Epithelial cell of proximal tubule (primary cell): ENCODE data around the gene RSPH1. TPM values are rescaled to one million over a fixed set of nuclear protein-coding genes. Genes with fewer than 3 reads are reported as not detected.
A peak's percentile ranks its signal among the peaks of the same experiment; 100 is the strongest.

Experiments
- DNase-seq: peaks from one replicate; pipeline ENCODE4 v3.0.0-alpha.2; 2011; ENCODE audit warnings: low read depth
- H3K4me3 ChIP-seq: 2 replicates; pipeline ENCODE4 v1.5.1; 2011; ENCODE audit warnings: low read depth, mild to moderate bottlenecking, low read length
- CTCF ChIP-seq: conservative IDR thresholded peaks from 2 replicates; pipeline ENCODE4 v1.5.1; 2012; ENCODE audit warnings: low read depth, mild to moderate bottlenecking, low read length
- total RNA-seq: library from RNA; depleted of rRNA; stranded (reverse); fragments of >200 nt; gene quantifications from 2 replicates; pipeline ENCODE4 v1.2.3, GENCODE V29; 2015

Gene RSPH1
- total RNA-seq, 1 donor from 2014 or later, result 1.8 TPM

DNA sequence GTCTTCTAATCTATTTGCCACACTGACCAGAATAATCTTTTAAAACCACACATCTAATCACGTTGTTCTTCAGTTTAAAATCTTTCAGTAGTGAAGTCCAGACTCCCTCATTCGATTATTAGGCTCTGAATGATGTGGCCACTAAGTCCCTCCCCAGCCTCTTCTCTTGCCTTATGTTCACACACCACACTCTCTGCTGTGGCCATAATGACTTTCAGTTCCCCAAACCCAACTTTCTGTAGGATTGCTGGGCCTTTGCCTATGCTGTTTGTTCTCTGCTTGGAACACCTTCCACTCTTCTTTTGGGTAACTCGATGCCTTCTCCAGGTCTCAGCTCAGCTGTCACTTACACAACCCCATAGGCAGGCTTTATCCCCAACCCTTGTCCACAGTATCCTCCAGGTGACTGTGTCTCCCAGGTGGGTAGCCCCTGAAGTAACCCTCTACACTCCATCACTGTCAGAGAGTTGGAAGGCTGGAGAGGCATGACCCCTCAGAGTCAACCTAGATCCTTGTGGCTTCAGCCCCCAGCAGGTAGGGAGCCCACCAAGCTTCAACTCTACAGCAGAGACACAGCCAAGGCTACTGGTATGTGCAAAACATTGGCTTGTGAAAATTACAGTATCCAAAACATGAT, 9.2 kb upstream of the RSPH1 start:
- DNase-seq, result no peak
- no peak for TF ChIP-seq CTCF

DNA sequence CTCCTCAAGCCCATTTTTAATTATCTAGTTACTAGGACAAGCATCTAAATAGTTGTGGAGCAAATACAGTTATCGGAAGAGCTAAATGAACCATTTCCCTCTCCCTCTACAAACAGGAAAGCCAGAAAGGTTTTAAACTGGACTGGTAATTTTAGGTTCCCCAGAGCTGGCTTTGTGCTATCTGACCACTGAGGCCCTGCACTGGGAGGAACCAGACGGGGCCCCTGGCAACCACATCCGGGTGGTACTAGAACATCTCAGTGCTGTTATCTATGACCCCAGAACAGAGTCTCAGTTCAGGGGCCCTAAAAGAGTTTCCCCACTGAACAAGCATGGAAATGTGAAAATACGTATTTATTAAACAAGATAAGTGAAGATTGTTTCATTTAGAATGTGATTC, 7.7 kb upstream of the RSPH1 start:
- no peak for DNase-seq
- no peak for TF ChIP-seq CTCF
- H3K4me3 ChIP-seq, result no peak overlapping the region

More for the DNA sequence above, 9.2 kb upstream of the RSPH1 start:
- no peak overlapping the region for H3K4me3 ChIP-seq

GRCh38 chr21:42500736-42501135, 4.7 kb upstream of the RSPH1 start:
- DNase-seq, result no peak
- no peak for TF ChIP-seq CTCF
- no peak overlapping the region for H3K4me3 ChIP-seq

DNA sequence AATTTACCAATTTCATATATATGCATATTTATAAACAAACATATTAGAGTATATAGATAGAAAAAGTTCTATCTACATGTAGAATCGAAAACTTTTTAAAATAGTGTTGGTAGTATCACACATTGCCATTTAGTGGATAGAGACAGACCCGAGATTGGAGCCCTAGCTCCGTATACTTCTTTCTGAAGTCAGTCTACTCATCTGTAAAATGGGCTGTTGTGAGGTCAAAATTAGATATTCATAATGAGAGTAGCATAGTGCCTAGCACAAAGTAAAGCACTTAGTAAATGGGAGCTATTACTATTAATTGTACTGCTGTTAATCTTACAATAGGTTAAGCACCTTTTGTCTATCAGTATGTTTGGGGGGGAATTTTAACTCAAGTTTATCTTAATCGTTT, 4.2 kb upstream of the RSPH1 start:
- no peak for TF ChIP-seq CTCF
- no peak overlapping the region for H3K4me3 ChIP-seq
- DNase-seq, result no peak

- TF ChIP-seq CTCF, result no peak
- no peak overlapping the region for H3K4me3 ChIP-seq
- no peak for DNase-seq
Measured at GRCh38 chr21:42499444-42500112, 3.6 kb upstream of the RSPH1 start.

DNA sequence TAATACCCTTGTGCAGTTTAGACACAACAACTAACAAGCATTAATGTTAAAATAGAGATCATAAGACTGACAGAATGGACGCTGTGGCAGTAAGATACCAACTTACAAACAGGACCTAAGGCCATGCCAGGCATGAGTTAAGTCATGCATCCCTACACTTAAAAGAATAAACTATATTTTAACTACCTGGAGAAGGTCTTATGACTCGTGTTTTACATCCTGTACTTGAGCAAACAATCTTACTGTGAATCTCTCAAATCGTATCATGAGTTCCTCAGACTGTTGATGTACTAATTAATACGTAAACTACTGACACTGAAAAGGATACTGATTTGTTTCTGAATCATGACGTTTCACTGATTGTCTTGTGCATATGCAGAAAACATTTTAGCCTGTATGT, 2.0 kb upstream of the RSPH1 start:
- TF ChIP-seq CTCF, result no peak
- no peak overlapping the region for H3K4me3 ChIP-seq
- DNase-seq, result no peak

- no peak for TF ChIP-seq CTCF
- H3K4me3 ChIP-seq, result peak overlapping the region; percentile 82
- no peak for DNase-seq
Measured at GRCh38 chr21:42496839-42497202, 797 bp upstream of the RSPH1 start.
